Peyer's patch (tissue), 4 donors: ENCODE results near the gene WIZ.

Source experiments
- POLR2A ChIP-seq, 2 donors: fragments of 450-650 bp; IDR thresholded peaks; one replicate each; pipeline ENCODE4 v1.5.1; 2017; ENCODE audit warnings: antibody characterized with exemption in 2 of 2, mild to moderate bottlenecking in 2 of 2, moderate library complexity in 2 of 2
- TF ChIP-seq, protein P1 (sequence below), 6 experiments: fragments of 450-650 bp in 4 of 6; fragments of 200-600 bp in 2 of 6; sonication (generic) in 1 of 6; IDR thresholded peaks; one replicate each; pipeline ENCODE4 v1.5.1; 2017 to 2019; ENCODE audit warnings: antibody characterized with exemption in 6 of 6, mild to moderate bottlenecking in 3 of 6, moderate library complexity in 1 of 6

GRCh38 chr19:15371786-15372380 lies 77.9 kb downstream of the WIZ start:
- TF ChIP-seq, protein P1, sequence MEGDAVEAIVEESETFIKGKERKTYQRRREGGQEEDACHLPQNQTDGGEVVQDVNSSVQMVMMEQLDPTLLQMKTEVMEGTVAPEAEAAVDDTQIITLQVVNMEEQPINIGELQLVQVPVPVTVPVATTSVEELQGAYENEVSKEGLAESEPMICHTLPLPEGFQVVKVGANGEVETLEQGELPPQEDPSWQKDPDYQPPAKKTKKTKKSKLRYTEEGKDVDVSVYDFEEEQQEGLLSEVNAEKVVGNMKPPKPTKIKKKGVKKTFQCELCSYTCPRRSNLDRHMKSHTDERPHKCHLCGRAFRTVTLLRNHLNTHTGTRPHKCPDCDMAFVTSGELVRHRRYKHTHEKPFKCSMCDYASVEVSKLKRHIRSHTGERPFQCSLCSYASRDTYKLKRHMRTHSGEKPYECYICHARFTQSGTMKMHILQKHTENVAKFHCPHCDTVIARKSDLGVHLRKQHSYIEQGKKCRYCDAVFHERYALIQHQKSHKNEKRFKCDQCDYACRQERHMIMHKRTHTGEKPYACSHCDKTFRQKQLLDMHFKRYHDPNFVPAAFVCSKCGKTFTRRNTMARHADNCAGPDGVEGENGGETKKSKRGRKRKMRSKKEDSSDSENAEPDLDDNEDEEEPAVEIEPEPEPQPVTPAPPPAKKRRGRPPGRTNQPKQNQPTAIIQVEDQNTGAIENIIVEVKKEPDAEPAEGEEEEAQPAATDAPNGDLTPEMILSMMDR (IDR thresholded peaks at IDR 0.05) = no peak
- no peak for TF ChIP-seq POLR2A (IDR thresholded peaks at IDR 0.05)
